OCI-LY7 (cell line): Measurements from ENCODE around the gene SMIM8. TPM values are rescaled to one million over a fixed set of nuclear protein-coding genes. Genes with fewer than 3 reads are reported as not detected.

Experiments
- BruUV-seq: library from RNA; stranded (reverse); fragments of 400-500 nt; replicated peaks from 2 replicates; lab custom pipeline; 2021; lab: Mats Ljungman, UMichigan
- CTCF ChIA-PET: fragments of 300-600 bp; sonication (Branson Sonifier 250); formaldehyde crosslinking; loops from one replicate; lab custom pipeline; 2022; ENCODE audit warnings: antibody characterized with exemption; ENCODE audit not compliant: unreplicated experiment; lab: Charles Lee
- POLR2A ChIA-PET: fragments of 300-600 bp; sonication (Branson Sonifier 250); formaldehyde crosslinking; loops from one replicate; lab custom pipeline; 2022; ENCODE audit warnings: antibody characterized with exemption; lab: Charles Lee
- DNase-seq: peaks from one replicate; pipeline ENCODE4 v3.0.0-alpha.2; 2015; ENCODE audit warnings: low spot score
- H2AFZ ChIP-seq: fragments of 200-600 bp; sonication (generic), shearing (Covaris generic); 2 replicates; pipeline ENCODE4 v1.6.1; 2014; ENCODE audit warnings: mild to moderate bottlenecking, antibody characterized with exemption, low read length, moderate library complexity
- H3K27ac ChIP-seq: fragments of 200-600 bp; sonication (generic); 2 replicates; pipeline ENCODE4 v1.5.1; 2014; ENCODE audit warnings: mixed run types, low read depth, mild to moderate bottlenecking, moderate library complexity, low read length, inconsistent platforms; ENCODE audit not compliant: poor library complexity, severe bottlenecking
- H3K36me3 ChIP-seq: fragments of 200-600 bp; sonication (generic); 2 replicates; pipeline ENCODE4 v1.6.1; 2014; ENCODE audit warnings: mild to moderate bottlenecking, antibody characterized with exemption, low read length, moderate library complexity, mixed read lengths; ENCODE audit not compliant: insufficient read depth
- H3K4me1 ChIP-seq: fragments of 200-600 bp; sonication (generic); 2 replicates; pipeline ENCODE4 v1.5.1; 2014; ENCODE audit warnings: mild to moderate bottlenecking, low read length; ENCODE audit not compliant: insufficient read depth, poor library complexity, severe bottlenecking
- H3K4me2 ChIP-seq: fragments of 200-600 bp; sonication (generic); 2 replicates; pipeline ENCODE4 v1.6.1; 2014; ENCODE audit warnings: mild to moderate bottlenecking, low read length
- H3K4me3 ChIP-seq: fragments of 200-600 bp; sonication (generic); 2 replicates; pipeline ENCODE4 v1.5.1; 2014; ENCODE audit warnings: mild to moderate bottlenecking, low read depth, low read length; ENCODE audit not compliant: poor library complexity, severe bottlenecking
- H3K79me2 ChIP-seq: fragments of 200-600 bp; sonication (generic); 2 replicates; pipeline ENCODE4 v1.6.1; 2016; ENCODE audit warnings: low read depth, mild to moderate bottlenecking, low read length, moderate library complexity, mixed read lengths; ENCODE audit not compliant: insufficient read depth
- H3K9me2 ChIP-seq: fragments of 200-600 bp; sonication (generic); 2 replicates; pipeline ENCODE4 v1.6.1; 2016; ENCODE audit warnings: mild to moderate bottlenecking, low read length, mixed read lengths; ENCODE audit not compliant: insufficient read depth
- H3K9me3 ChIP-seq: fragments of 200-600 bp; sonication (generic); 2 replicates; pipeline ENCODE4 v1.6.1; 2014; ENCODE audit warnings: mild to moderate bottlenecking, mixed run types, low read length, mixed read lengths
- H4K20me1 ChIP-seq: fragments of 200-600 bp; sonication (generic); 2 replicates; pipeline ENCODE4 v1.6.1; 2014; ENCODE audit warnings: mild to moderate bottlenecking, antibody characterized with exemption, low read length, moderate library complexity, mixed read lengths; ENCODE audit not compliant: insufficient read depth
- EZH2phosphoT487 ChIP-seq: fragments of 200-600 bp; sonication (generic); IDR thresholded peaks from 2 replicates; pipeline ENCODE4 v1.6.1; 2018; ENCODE audit warnings: low read depth, borderline replicate concordance, mild to moderate bottlenecking, mixed run types, antibody characterized with exemption, low read length, moderate library complexity, mixed read lengths
- intact Hi-C: fragments of 100-400 bp; cut with micrococcal nuclease; formaldehyde crosslinking; loops from one replicate; pipeline ENCODE4 v1.10.0; 2022; ENCODE audit not compliant: unreplicated experiment
- total RNA-seq, 2 experiments: library from RNA; depleted of rRNA in 1 of 2; stranded (reverse); fragments of >200 nt in 1 of 2; shearing (Covaris generic) in 1 of 2; gene quantifications; 2 replicates each; pipeline ENCODE4 v1.2.3, GENCODE V29; 2014 to 2022
- TF ChIP-seq, protein P1 (sequence below): fragments of 200-600 bp; sonication (generic); conservative IDR thresholded peaks from 2 replicates; pipeline ENCODE4 v1.5.1; 2014; ENCODE audit warnings: mild to moderate bottlenecking, antibody characterized with exemption, low read length, moderate library complexity, mixed read lengths

SMIM8 gene
- total RNA-seq, 2 experiments from 2014 or later: 6.6 to 12.5 TPM

DNA sequence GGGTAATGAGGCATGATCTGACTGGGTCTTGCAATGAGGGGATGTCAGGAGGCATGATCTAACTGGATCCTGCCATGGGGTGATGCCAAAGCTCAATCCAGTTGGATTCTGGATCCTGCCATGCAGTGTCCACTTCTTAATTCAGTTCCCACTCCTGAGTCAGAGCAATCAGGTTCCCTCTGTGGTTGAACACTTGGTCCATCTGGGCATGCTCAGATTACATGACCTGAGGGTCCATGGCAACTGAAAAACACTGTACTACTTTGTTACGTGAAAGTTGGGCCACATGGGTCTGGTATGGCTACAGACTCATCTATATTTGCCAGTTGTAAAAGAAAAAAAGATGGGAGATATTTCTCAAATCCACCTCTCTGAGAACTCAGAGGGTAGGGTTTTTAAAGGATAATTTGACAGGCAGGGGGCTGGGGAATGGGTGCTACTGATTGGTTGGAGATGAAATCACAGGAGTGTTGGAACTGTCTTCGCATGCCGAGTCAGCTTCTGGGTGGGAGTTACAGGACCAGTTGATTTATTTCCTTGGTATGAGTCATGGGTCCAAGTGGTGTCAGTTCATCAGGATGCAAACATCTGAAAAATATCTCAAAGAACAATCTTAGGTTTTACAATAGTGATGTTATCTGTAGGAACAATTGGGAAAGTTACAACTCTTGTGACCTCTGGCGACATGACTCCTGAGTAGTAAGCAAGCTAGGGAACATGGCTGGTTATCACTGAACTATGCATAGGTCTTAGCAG is 43.9 kb downstream of the SMIM8 start:
- Histone ChIP-seq H3K36me3 (no peaks in the 10 kb centered on the region; the same call in 1 of the 2 replicates), H3K79me2 (no peaks in the 10 kb centered on the region), H2AFZ (no peak overlapping the region), H3K9me2 (no peaks in the 10 kb centered on the region), H3K4me1 (no peaks in the 10 kb centered on the region), H3K4me3 (no peak overlapping the region), H4K20me1 (no peaks in the 10 kb centered on the region), H3K9me3 (no peaks in the 10 kb centered on the region), H3K27ac (no peak overlapping the region), H3K4me2 (no peak overlapping the region)
- no peak for DNase-seq
- intact Hi-C loops: no loop called here
- no TSS peak for BruUV-seq
- no peak for TF ChIP-seq EZH2phosphoT487
- TF ChIP-seq, protein P1, sequence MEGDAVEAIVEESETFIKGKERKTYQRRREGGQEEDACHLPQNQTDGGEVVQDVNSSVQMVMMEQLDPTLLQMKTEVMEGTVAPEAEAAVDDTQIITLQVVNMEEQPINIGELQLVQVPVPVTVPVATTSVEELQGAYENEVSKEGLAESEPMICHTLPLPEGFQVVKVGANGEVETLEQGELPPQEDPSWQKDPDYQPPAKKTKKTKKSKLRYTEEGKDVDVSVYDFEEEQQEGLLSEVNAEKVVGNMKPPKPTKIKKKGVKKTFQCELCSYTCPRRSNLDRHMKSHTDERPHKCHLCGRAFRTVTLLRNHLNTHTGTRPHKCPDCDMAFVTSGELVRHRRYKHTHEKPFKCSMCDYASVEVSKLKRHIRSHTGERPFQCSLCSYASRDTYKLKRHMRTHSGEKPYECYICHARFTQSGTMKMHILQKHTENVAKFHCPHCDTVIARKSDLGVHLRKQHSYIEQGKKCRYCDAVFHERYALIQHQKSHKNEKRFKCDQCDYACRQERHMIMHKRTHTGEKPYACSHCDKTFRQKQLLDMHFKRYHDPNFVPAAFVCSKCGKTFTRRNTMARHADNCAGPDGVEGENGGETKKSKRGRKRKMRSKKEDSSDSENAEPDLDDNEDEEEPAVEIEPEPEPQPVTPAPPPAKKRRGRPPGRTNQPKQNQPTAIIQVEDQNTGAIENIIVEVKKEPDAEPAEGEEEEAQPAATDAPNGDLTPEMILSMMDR: no peak
- POLR2A ChIA-PET: no interaction called here
- CTCF ChIA-PET: no interaction called here

DNA sequence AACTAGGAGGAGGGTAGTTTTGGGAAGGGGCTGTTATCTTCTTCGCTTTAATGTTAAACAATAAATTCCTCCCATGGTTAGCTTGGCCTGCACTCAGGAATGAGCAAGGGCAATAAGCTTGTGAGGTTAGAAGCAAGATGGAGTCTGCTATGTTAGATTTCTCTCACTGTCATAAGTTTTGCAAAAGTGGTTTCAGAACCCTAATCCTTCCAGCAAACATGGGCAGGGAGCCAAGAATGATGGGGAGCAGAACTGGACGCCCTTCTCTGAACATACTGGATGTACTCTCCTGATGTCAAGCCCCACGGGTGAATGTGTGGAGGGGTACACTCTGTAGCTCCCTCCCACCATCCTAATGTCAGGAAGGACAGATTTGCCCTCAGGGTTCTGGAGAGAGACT is 44.5 kb downstream of the SMIM8 start:
- intact Hi-C loops: no loop called here
- no peak overlapping the region for H3K27ac ChIP-seq
- H3K4me1 ChIP-seq: no peaks in the 10 kb centered on the region
- H2AFZ ChIP-seq: no peak overlapping the region
- H3K4me2 ChIP-seq: no peak overlapping the region
- DNase-seq: no peak
- H3K9me2 ChIP-seq: no peaks in the 10 kb centered on the region
- no peaks in the 10 kb centered on the region for H3K9me3 ChIP-seq
- POLR2A ChIA-PET: no interaction called here
- H3K4me3 ChIP-seq: no peak overlapping the region
- TF ChIP-seq, protein P1: no peak
- no peak for TF ChIP-seq EZH2phosphoT487
- CTCF ChIA-PET: no interaction called here
- H3K79me2 ChIP-seq: no peaks in the 10 kb centered on the region
- BruUV-seq: no TSS peak
- H4K20me1 ChIP-seq: no peaks in the 10 kb centered on the region
- H3K36me3 ChIP-seq: no peaks in the 10 kb centered on the region; the same call in 1 of the 2 replicates

DNA sequence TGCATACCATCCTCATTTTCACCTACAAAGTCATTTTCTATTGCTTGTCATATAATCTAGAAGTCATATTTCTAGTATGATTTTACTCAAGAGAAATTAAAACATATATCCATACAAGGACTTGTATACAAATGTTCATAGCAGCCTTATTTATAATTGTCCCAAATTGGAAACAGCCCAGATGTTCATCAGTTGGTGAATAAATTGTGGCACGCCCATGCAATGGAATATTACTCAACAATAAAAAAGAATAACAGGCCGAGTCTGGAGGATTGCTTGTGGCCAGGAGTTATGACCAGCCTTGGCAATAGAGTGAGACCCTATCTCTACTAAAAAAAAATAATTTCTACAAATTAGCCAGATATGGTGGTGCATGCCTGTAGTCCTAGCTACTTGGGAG is 51.0 kb downstream of the SMIM8 start:
- H3K4me2 ChIP-seq: no peak overlapping the region
- no peaks in the 10 kb centered on the region for H3K36me3 ChIP-seq
- no peaks in the 10 kb centered on the region for H4K20me1 ChIP-seq
- BruUV-seq: no TSS peak
- CTCF ChIA-PET: no interaction called here
- no peaks in the 10 kb centered on the region for H3K79me2 ChIP-seq
- no peaks in the 10 kb centered on the region for H3K9me2 ChIP-seq
- POLR2A ChIA-PET: interaction anchor here (1.2 kb wide), 1 partner anchor 888 kb away, joined by 3 read pairs; no protein-coding TSS in a partner anchor
- no peaks in the 10 kb centered on the region for H3K4me1 ChIP-seq
- no peak for DNase-seq
- no peaks in the 10 kb centered on the region for H3K9me3 ChIP-seq
- intact Hi-C loops: no loop called here
- no peak overlapping the region for H3K4me3 ChIP-seq
- TF ChIP-seq, protein P1: no peak
- TF ChIP-seq EZH2phosphoT487: no peak
- no peak overlapping the region for H2AFZ ChIP-seq
- H3K27ac ChIP-seq: no peak overlapping the region
